Heart left ventricle (tissue), 16 donors: ENCODE measurements around the gene ENAH. TPM values are rescaled to one million over a fixed set of nuclear protein-coding genes. Genes with fewer than 3 reads are reported as not detected.

Experiments used
- ATAC-seq, 4 donors: fragments of 200-7000 bp; cut with Tn5 transposase; one replicate each; pipeline ENCODE4 v1.9.1; 2020 to 2022; ENCODE audit warnings: moderate library complexity in 4 of 4, mild to moderate bottlenecking in 3 of 4, moderate number of reproducible peaks in 1 of 4
- DNase-seq, 5 donors: peaks; one replicate each; pipeline ENCODE4 v3.0.0-alpha.2; 2020
- H3K27ac ChIP-seq, 12 donors: fragments of 200-600 bp; sonication (generic) in 4 of 12; one replicate each; pipeline versions ENCODE4 v1.5.0 to v1.8.0; 2016 to 2022; ENCODE audit warnings: mild to moderate bottlenecking in 2 of 12
- H3K27me3 ChIP-seq, 9 donors: fragments of 200-600 bp; sonication (generic) in 2 of 9; one replicate each; pipeline versions ENCODE4 v1.5.1 to v1.8.0; 2016 to 2022; ENCODE audit warnings: mild to moderate bottlenecking in 3 of 9
- H3K36me3 ChIP-seq, 9 donors: fragments of 200-600 bp; sonication (generic) in 2 of 9; one replicate each; pipeline versions ENCODE4 v1.5.0 to v1.8.0; 2018 to 2022; ENCODE audit warnings: mild to moderate bottlenecking in 2 of 9
- H3K4me1 ChIP-seq, 12 donors: fragments of 200-600 bp; sonication (generic) in 4 of 12; one replicate each; pipeline versions ENCODE4 v1.5.0 to v1.8.0; 2016 to 2022; ENCODE audit warnings: mild to moderate bottlenecking in 3 of 12
- H3K4me3 ChIP-seq, 12 donors: fragments of 200-600 bp; sonication (generic) in 4 of 12; one replicate each; pipeline versions ENCODE4 v1.5.0 to v1.8.0; 2017 to 2022; ENCODE audit warnings: mild to moderate bottlenecking in 9 of 12, moderate library complexity in 4 of 12
- H3K9me3 ChIP-seq, 12 donors: fragments of 200-600 bp; sonication (generic) in 4 of 12; one replicate each; pipeline versions ENCODE4 v1.5.0 to v1.8.0; 2016 to 2022; ENCODE audit warnings: mild to moderate bottlenecking in 1 of 12
- POLR2A ChIP-seq, 2 donors: fragments of 450-650 bp; IDR thresholded peaks; one replicate each; pipeline ENCODE4 v1.6.1; 2017; ENCODE audit warnings: antibody characterized with exemption in 2 of 2, mild to moderate bottlenecking in 2 of 2, moderate library complexity in 2 of 2
- WGBS, 4 donors: extraction: QIAGEN DNeasy Blood & Tissue Kit in 2 of 4; methylation state at CpG; one replicate each; pipeline versions ENCODE4 v1.1.5 to v1.1.7; 2013 to 2018; 5-methylcytosine and 5-hydroxymethylcytosine counted together
- intact Hi-C, 10 donors: fragments of 100-400 bp; cut with DNase I; formaldehyde crosslinking; loops; one replicate each; pipeline versions ENCODE4 v1.11.1 to v1.14.2; 2022
- polyA plus RNA-seq, 2 donors: library from polyadenylated mRNA; stranded (reverse); fragments of 200-250 nt; gene quantifications; one replicate each; pipeline ENCODE4 v1.2.3, GENCODE V29; 2013
- total RNA-seq, 9 donors: library from RNA; depleted of rRNA in 2 of 9; stranded (reverse); fragments of >200 nt in 2 of 9; fragmentation: NEBNext Ultra II Directional in 3 of 9; extraction: Animal tissue kit (Norgen Biotek cat#: 25700) in 3 of 9; gene quantifications; one replicate each; pipeline versions ENCODE4 v1.1.0 to v1.2.4, GENCODE V29; 2016 to 2023
- TF ChIP-seq, protein P1 (sequence below), 12 donors: fragments of 200-600 bp; sonication (generic) in 4 of 12; IDR thresholded peaks; one replicate each; pipeline versions ENCODE4 v1.5.0 to v1.8.0; 2018 to 2022; ENCODE audit warnings: antibody characterized with exemption in 12 of 12, mild to moderate bottlenecking in 5 of 12
- donor health status: ischemic (EF 13 %, LVEDD 7.1; RV severe dilation, severe dysfunction).
- donor health status: healthy with polysubstance abuse.
- donor health status: DM: no; HTN: yes; CAD: no.
- donor health status: DM: no; HTN: no; CAD: no.
- donor health status: ischemic (EF 25% LVEDD 6.9; RV normal size, moderate dysfunction).
- donor health status: ischemic (EF 25% LVEDD 5.7; RV mildly dilated, moderate dysfunction).
- donor health status: healthy.
- donor health status: DM: yes; HTN: yes; CAD: no.
- donor health status: ischemic (EF 35%, LVEDD 5.7; RV mildly dilated, moderate dysfunction).
- donor health status: nonischemic (EF 11% LVEDD 7.7; RV severe dilation, severe dysfunction).
- donor health status: DM: yes; HTN: yes; CAD: no.
- donor health status: PGD.
- donor health status: ischemic (EF 29% LVEDD 5.4; RV normal size, mild dysfunction).
- donor health status: nonischemic (EF 23%, LVEDD 6.1; RV moderate dilation, normal function).

Gene ENAH
- total and polyA plus RNA-seq, 11 donors, result 17.0 to 183 (median 86.1) TPM

DNA sequence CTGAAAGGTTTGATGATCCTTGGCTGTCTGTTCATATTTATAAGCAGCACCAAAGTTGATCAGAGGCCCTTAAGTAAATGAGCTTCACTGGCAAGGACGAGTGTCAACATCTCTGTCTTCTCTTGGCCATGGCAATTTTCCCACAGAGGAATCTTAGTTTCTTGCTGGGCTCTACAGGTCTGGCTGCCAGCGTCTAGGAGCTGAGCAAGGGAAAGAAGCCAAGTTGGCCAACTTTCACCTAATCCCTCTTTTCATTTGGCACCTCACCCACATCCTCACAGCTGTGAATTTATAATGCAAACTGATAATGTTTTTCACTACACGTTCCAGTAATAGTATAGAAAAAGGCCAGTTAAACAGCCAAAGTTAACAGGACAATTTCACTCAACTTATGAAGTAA is 126.0 kb downstream of the ENAH start:
- Histone ChIP-seq H3K36me3 (peaks cover 0 to 13% (median 3%) of the 10 kb centered on the region in 9 donors), H3K4me3 (no peak overlapping the region), H3K27me3 (no peaks in the 10 kb centered on the region), H3K27ac (peak overlapping the region in 1 of 12 donors; percentile 21), H3K4me1 (peaks cover 0 to 33% (median 4%) of the 10 kb centered on the region in 12 donors), H3K9me3 (no peaks in the 10 kb centered on the region)
- TF ChIP-seq, protein P1, sequence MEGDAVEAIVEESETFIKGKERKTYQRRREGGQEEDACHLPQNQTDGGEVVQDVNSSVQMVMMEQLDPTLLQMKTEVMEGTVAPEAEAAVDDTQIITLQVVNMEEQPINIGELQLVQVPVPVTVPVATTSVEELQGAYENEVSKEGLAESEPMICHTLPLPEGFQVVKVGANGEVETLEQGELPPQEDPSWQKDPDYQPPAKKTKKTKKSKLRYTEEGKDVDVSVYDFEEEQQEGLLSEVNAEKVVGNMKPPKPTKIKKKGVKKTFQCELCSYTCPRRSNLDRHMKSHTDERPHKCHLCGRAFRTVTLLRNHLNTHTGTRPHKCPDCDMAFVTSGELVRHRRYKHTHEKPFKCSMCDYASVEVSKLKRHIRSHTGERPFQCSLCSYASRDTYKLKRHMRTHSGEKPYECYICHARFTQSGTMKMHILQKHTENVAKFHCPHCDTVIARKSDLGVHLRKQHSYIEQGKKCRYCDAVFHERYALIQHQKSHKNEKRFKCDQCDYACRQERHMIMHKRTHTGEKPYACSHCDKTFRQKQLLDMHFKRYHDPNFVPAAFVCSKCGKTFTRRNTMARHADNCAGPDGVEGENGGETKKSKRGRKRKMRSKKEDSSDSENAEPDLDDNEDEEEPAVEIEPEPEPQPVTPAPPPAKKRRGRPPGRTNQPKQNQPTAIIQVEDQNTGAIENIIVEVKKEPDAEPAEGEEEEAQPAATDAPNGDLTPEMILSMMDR (IDR thresholded peaks at IDR 0.05), result no peak
- TF ChIP-seq POLR2A (IDR thresholded peaks at IDR 0.05), result no peak
- ATAC-seq, result peak; percentile 22 to 47 (median 32)
- WGBS, 4 donors, result 20 to 27% (median 25%) methylated on average over 3 of the region's 3 CpGs
- DNase-seq, result no peak
- intact Hi-C loops, result no loop called here

DNA sequence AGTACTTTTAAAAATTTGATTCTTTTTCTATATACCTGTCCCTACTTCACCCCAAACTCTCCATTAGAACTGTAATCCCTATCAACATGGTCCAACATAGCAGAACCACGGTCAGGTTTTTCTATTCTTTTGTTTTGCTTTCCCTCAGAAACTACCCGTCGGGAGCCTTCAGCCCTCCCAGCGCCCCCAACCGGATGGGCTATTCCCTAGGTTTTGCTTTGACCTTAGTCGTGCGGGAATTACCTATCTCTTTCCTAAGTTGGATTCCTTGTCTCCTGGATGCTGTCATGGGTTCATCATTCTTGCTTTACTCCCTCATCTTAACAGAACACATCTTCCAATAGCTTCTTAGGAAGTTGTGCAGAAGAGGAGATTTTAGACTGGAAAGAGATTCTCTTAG is 127.5 kb downstream of the ENAH start:
- no peak for TF ChIP-seq POLR2A (IDR thresholded peaks at IDR 0.05)
- no peaks in the 10 kb centered on the region for H3K9me3 ChIP-seq
- H3K36me3 ChIP-seq, result peaks cover 0 to 13% (median 3%) of the 10 kb centered on the region in 9 donors
- H3K4me1 ChIP-seq, result peaks cover 0 to 33% (median 4%) of the 10 kb centered on the region in 12 donors
- DNase-seq, result no peak
- H3K27me3 ChIP-seq, result no peaks in the 10 kb centered on the region
- 95 to 98% (median 96%) methylated on average over 7 of the region's 7 CpGs for WGBS, 4 donors
- H3K27ac ChIP-seq, result no peak overlapping the region
- intact Hi-C loops, result no loop called here
- no peak for ATAC-seq
- H3K4me3 ChIP-seq, result no peak overlapping the region

DNA sequence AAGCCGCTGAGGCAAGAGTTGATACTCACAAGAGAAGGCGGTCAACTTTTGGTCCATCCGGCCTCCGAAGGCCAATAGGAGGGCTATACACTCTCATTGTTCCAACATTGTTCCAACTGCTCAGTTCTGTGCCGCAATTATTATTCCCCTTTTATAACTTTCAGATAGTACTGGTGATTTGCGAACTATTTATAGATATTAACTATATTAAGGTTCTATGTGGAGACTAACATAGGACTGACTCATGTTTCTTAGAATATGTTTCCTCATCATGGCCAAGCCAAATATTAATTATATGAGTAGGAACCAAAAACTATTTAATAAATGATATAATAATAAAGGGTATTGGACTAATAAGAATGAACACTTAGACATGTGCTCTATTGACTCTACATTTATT is 128.4 kb downstream of the ENAH start:
- H3K27ac ChIP-seq, result peak overlapping the region in 2 of 12 donors; percentile 1 to 4
- no peak for TF ChIP-seq POLR2A (IDR thresholded peaks at IDR 0.05)
- TF ChIP-seq, protein P1 (IDR thresholded peaks at IDR 0.05), result no peak
- peak overlapping the region in 1 of 12 donors; percentile 14 for H3K4me3 ChIP-seq
- peaks cover 0 to 7% (median 0%) of the 10 kb centered on the region in 9 donors for H3K36me3 ChIP-seq
- DNase-seq, result no peak
- no peaks in the 10 kb centered on the region for H3K27me3 ChIP-seq
- peak in 3 of 4 donors; percentile 31 to 67 (median 42) for ATAC-seq
- intact Hi-C loops, result no loop called here
- WGBS, 4 donors, result 71 to 80% (median 76%) methylated on average over 6 of the region's 6 CpGs
- peaks cover 0 to 33% (median 4%) of the 10 kb centered on the region in 12 donors for H3K4me1 ChIP-seq
- H3K9me3 ChIP-seq, result no peaks in the 10 kb centered on the region

DNA sequence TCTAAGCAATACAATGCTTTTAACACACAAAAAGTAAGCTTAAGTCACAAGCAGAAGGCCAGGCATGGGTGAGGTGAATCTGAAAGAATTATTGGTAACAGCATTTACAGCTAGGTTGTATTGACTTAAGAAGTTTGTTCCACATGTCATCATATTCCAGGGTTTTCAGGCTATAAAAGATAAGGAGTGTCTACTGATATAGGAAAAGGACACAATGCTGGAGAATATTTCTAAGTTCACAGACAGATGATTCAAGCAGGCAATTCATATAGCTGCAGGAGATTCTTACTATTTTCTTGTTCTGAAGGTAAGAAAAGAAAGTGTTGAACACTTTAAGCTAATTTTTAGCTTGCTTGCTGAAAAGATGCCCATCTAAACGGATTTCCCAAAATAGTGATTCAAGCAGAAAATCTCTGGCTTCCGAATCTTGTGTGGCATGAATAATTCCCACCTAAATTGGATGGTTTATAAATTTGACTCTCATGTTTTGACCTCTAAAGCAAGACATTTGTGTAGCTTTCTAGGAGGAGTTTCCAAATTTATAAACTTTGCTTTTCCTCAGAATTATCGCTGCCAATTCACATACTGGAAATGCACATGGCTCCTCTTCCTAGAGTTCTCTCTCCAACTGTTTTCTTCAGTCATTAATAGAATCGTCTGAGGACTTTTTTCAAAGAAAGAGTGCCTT is 129.5 kb downstream of the ENAH start:
- intact Hi-C loops, result no loop called here
- H3K27ac ChIP-seq, result no peak overlapping the region

More for the DNA sequence above, 129.5 kb downstream of the ENAH start:
- Histone ChIP-seq H3K36me3 (peaks cover 0 to 14% (median 0%) of the 10 kb centered on the region in 9 donors), H3K4me1 (peaks cover 0 to 33% (median 4%) of the 10 kb centered on the region in 12 donors), H3K9me3 (no peaks in the 10 kb centered on the region), H3K27me3 (no peaks in the 10 kb centered on the region), H3K4me3 (peak overlapping the region in 1 of 12 donors; percentile 14)
- 69 to 75% (median 72%) methylated on average over 4 of the region's 4 CpGs for WGBS, 4 donors
- no peak for DNase-seq
- ATAC-seq, result no peak
- TF ChIP-seq, protein P1 (IDR thresholded peaks at IDR 0.05), result no peak
- no peak for TF ChIP-seq POLR2A (IDR thresholded peaks at IDR 0.05)
